Esophagus squamous epithelium (tissue), 4 donors: ENCODE measurements around the gene BCO1.

Experiments used
- POLR2A ChIP-seq, 4 donors: fragments of 450-650 bp; IDR thresholded peaks; one replicate each; pipeline ENCODE4 v1.6.1; 2017; ENCODE audit warnings: antibody characterized with exemption in 4 of 4, mild to moderate bottlenecking in 4 of 4, moderate library complexity in 3 of 4
- TF ChIP-seq, protein P1 (sequence below), 6 experiments: fragments of 450-650 bp in 4 of 6; fragments of 200-600 bp in 2 of 6; sonication (generic) in 2 of 6; IDR thresholded peaks; one replicate each; pipeline ENCODE4 v1.5.1; 2016 to 2019; ENCODE audit warnings: antibody characterized with exemption in 6 of 6, mild to moderate bottlenecking in 4 of 6, moderate library complexity in 4 of 6

GRCh38 chr16:81286190-81286589 is 47.7 kb downstream of the BCO1 start:
- TF ChIP-seq, protein P1, sequence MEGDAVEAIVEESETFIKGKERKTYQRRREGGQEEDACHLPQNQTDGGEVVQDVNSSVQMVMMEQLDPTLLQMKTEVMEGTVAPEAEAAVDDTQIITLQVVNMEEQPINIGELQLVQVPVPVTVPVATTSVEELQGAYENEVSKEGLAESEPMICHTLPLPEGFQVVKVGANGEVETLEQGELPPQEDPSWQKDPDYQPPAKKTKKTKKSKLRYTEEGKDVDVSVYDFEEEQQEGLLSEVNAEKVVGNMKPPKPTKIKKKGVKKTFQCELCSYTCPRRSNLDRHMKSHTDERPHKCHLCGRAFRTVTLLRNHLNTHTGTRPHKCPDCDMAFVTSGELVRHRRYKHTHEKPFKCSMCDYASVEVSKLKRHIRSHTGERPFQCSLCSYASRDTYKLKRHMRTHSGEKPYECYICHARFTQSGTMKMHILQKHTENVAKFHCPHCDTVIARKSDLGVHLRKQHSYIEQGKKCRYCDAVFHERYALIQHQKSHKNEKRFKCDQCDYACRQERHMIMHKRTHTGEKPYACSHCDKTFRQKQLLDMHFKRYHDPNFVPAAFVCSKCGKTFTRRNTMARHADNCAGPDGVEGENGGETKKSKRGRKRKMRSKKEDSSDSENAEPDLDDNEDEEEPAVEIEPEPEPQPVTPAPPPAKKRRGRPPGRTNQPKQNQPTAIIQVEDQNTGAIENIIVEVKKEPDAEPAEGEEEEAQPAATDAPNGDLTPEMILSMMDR (IDR thresholded peaks at IDR 0.05) = no peak
- TF ChIP-seq POLR2A (IDR thresholded peaks at IDR 0.05) = no peak
